Ascending aorta (tissue), 2 donors: Measurements from ENCODE around the gene EPN3. TPM values are rescaled to one million over a fixed set of nuclear protein-coding genes. Genes with fewer than 3 reads are reported as not detected.

ENCODE experiments used
- DNase-seq, 2 donors: peaks; one replicate each; pipeline ENCODE4 v3.0.0-alpha.2; 2019; ENCODE audit warnings: low spot score in 2 of 2
- H3K27ac ChIP-seq, 2 donors: fragments of 200-600 bp; sonication (generic); one replicate each; pipeline ENCODE4 v1.5.1; 2016 to 2017; ENCODE audit warnings: mild to moderate bottlenecking in 1 of 2
- H3K27me3 ChIP-seq: fragments of 200-600 bp; sonication (generic); one replicate; pipeline ENCODE4 v1.5.1; 2017
- H3K36me3 ChIP-seq, 2 donors: fragments of 200-600 bp; sonication (generic); one replicate each; pipeline ENCODE4 v1.5.1; 2016
- H3K4me1 ChIP-seq, 2 donors: fragments of 200-600 bp; sonication (generic); one replicate each; pipeline ENCODE4 v1.5.1; 2016 to 2017; ENCODE audit warnings: mild to moderate bottlenecking in 1 of 2
- H3K4me3 ChIP-seq, 2 donors: fragments of 200-600 bp; sonication (generic); one replicate each; pipeline ENCODE4 v1.5.1; 2016 to 2017; ENCODE audit warnings: mild to moderate bottlenecking in 1 of 2
- H3K9me3 ChIP-seq, 2 donors: fragments of 200-600 bp; sonication (generic); one replicate each; pipeline ENCODE4 v1.5.1; 2016
- CTCF ChIP-seq, 3 experiments: fragments of 200-600 bp in 2 of 3; fragments of 450-650 bp in 1 of 3; sonication (generic) in 2 of 3; IDR thresholded peaks; one replicate each; pipeline ENCODE4 v1.5.1; 2016 to 2019; ENCODE audit warnings: antibody characterized with exemption in 3 of 3, mild to moderate bottlenecking in 1 of 3, moderate library complexity in 1 of 3
- intact Hi-C: fragments of 100-400 bp; cut with DNase I; formaldehyde crosslinking; loops from one replicate; pipeline ENCODE4 v1.15.1; 2023
- total RNA-seq: library from RNA; depleted of rRNA; stranded (reverse); fragments of >200 nt; gene quantifications from one replicate; pipeline ENCODE4 v1.1.0, GENCODE V29; 2016

Gene EPN3
- total RNA-seq, 1 donor from 2014 or later: 0.85 TPM

- intact Hi-C loops: loop anchor here (2.0 kb wide), 1 partner anchor 141 kb away; no protein-coding TSS in a partner anchor
- H3K27me3 ChIP-seq: no peaks in the 10 kb centered on the region
- H3K27ac ChIP-seq: no peak overlapping the region
- H3K36me3 ChIP-seq: peaks cover 10 to 21% of the 10 kb centered on the region in 2 donors
- peaks cover 0 to 8% of the 10 kb centered on the region in 2 donors for H3K4me1 ChIP-seq
- TF ChIP-seq CTCF (IDR thresholded peaks at IDR 0.05): no peak
- H3K4me3 ChIP-seq: no peak overlapping the region
- no peaks in the 10 kb centered on the region for H3K9me3 ChIP-seq
- DNase-seq: no peak
Measured at GRCh38 chr17:50551433-50551815, 18.9 kb downstream of the EPN3 start.

DNA sequence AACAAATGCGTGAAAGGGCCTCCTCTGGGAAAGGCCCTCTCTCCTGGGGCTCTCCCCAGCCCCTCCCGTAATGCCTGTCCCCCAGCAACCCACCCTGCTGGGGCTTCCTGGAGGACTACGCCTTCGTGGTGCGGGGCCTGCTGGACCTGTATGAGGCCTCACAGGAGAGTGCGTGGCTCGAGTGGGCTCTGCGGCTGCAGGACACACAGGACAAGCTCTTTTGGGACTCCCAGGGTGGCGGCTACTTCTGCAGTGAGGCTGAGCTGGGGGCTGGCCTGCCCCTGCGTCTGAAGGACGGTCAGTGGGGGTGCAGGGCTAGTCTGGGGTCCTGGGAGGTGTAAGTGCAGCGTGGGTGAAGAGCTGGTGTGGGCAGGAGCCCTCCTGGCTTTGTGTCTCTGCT is 19.3 kb downstream of the EPN3 start:
- Histone ChIP-seq H3K9me3 (no peaks in the 10 kb centered on the region), H3K4me1 (peaks cover 0 to 8% of the 10 kb centered on the region in 2 donors), H3K27me3 (no peaks in the 10 kb centered on the region), H3K4me3 (no peak overlapping the region), H3K36me3 (peaks cover 10 to 21% of the 10 kb centered on the region in 2 donors), H3K27ac (no peak overlapping the region)
- no peak for DNase-seq
- intact Hi-C loops: loop anchor here (2.0 kb wide), 1 partner anchor 141 kb away; no protein-coding TSS in a partner anchor
- no peak for TF ChIP-seq CTCF (IDR thresholded peaks at IDR 0.05)

DNA sequence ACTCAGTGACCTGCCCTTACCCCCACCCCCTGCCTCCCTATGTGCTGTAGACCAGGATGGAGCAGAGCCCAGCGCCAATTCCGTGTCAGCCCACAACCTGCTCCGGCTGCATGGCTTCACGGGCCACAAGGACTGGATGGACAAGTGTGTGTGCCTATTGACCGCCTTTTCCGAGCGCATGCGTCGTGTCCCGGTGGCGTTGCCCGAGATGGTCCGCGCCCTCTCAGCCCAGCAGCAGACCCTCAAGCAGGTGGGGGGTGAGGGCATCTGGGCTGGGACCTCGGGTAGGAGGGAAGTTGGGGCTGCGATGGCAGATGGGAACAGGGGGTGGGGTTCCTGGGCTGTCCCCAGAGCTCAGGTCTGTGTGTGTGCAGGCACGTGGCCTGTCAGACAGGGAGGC is 21.7 kb downstream of the EPN3 start:
- intact Hi-C loops: no loop called here
- H3K36me3 ChIP-seq: peaks cover 7 to 18% of the 10 kb centered on the region in 2 donors
- TF ChIP-seq CTCF (IDR thresholded peaks at IDR 0.05): no peak

GRCh38 chr17:50556803-50557202 is 24.3 kb downstream of the EPN3 start:
- H3K4me1 ChIP-seq: peaks cover 17 to 29% of the 10 kb centered on the region in 2 donors
- no peak overlapping the region for H3K27ac ChIP-seq
- no peak for TF ChIP-seq CTCF (IDR thresholded peaks at IDR 0.05)
- H3K9me3 ChIP-seq: no peaks in the 10 kb centered on the region
- H3K36me3 ChIP-seq: peaks cover 7 to 14% of the 10 kb centered on the region in 2 donors
- intact Hi-C loops: no loop called here
- H3K27me3 ChIP-seq: peaks cover 10% of the 10 kb centered on the region
- no peak for DNase-seq
- H3K4me3 ChIP-seq: no peak overlapping the region

More for the DNA sequence above, 21.7 kb downstream of the EPN3 start:
- no peaks in the 10 kb centered on the region for H3K27me3 ChIP-seq
- no peak for DNase-seq
- no peaks in the 10 kb centered on the region for H3K9me3 ChIP-seq
- H3K4me3 ChIP-seq: no peak overlapping the region
- H3K4me1 ChIP-seq: peaks cover 0 to 5% of the 10 kb centered on the region in 2 donors
- no peak overlapping the region for H3K27ac ChIP-seq

DNA sequence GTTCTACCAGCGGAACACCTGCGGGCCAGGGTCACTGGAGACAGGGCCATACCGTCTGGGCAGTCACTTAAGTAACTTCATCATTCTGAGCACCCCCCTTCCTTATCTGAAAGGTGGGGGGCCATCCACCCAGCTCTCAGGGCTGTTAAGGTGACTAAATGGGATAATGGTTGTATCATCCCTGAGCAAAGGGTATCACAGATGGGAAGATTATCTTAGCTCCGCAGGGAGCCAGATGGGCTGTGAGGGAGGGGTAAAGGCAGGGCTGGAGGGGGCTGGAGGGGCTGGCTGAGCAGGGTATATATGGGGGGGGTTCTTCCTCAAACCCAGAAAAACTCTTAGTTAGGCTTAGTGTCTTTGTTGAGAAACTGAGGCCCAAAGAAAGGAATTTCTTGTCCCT is 25.1 kb downstream of the EPN3 start:
- Histone ChIP-seq H3K27ac (no peak overlapping the region), H3K9me3 (no peaks in the 10 kb centered on the region), H3K4me1 (peaks cover 17 to 30% of the 10 kb centered on the region in 2 donors), H3K4me3 (no peak overlapping the region), H3K27me3 (peaks cover 10% of the 10 kb centered on the region), H3K36me3 (peaks cover 7 to 12% of the 10 kb centered on the region in 2 donors)
- no peak for TF ChIP-seq CTCF (IDR thresholded peaks at IDR 0.05)
- intact Hi-C loops: no loop called here
- no peak for DNase-seq

GRCh38 chr17:50558091-50558490 is 25.6 kb downstream of the EPN3 start:
- no peak for DNase-seq
- intact Hi-C loops: no loop called here
- TF ChIP-seq CTCF (IDR thresholded peaks at IDR 0.05): no peak
- Histone ChIP-seq H3K4me1 (peaks cover 17 to 30% of the 10 kb centered on the region in 2 donors), H3K4me3 (no peak overlapping the region), H3K9me3 (no peaks in the 10 kb centered on the region), H3K27ac (no peak overlapping the region), H3K36me3 (peaks cover 7 to 12% of the 10 kb centered on the region in 2 donors), H3K27me3 (peaks cover 10% of the 10 kb centered on the region)
